ENCODE measurements around the gene ITGA8.
"Not testable (repeated sequence)": the region's sequence is repeated elsewhere in the genome, so short reads cannot be mapped to it uniquely, and the experiment has no call there.

The ITGA8 gene

DNA sequence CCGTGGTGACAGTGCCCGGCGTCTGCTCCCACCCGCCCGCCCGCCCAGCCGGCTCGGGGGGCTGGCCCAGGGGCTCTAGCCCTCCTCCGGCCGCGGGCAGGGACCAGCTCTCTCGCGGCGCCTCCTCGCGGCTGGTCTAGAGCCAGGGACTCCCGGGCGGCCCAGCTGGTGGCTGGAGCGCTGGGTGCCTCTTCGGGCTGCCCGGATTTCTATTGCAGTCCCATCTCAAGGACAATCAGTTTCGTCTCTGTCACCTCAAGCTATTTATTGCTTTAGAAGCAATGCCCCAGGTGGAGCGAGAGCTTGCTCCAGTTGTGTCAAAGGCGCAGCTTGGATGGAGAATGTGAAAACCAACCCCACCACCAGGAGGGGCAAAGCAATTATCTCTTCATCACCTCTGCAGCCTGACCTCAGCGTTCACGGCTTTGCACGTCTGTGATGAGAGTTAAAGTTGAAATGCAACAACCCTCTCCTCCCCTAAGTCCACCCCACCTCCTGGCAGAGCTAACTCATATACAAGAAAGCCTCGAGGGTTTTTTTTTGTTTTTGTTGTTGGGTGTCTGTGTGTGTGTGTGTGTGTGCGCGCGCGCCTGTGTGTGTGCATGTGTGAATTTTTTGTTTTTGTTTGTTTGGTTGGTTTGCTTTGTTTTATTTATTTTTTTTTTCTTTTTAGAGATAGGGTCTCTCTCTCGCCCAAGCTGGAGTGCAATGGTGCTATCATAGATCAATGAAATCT is at the start of gene ITGA8:
Gene ITGA8 (minus strand): TSS at position 24 of the 736 bp plus-strand sequence. CDS start 151 bp downstream, outside the sequence.
- no peak for DNase-seq

GRCh38 chr10:15764892-15765454 is 45.3 kb upstream of the ITGA8 start:
- no peak for DNase-seq

- no peak for DNase-seq
Measured at GRCh38 chr10:15763006-15763405, 43.3 kb upstream of the ITGA8 start.

- not testable (repeated sequence) for DNase-seq
Measured at GRCh38 chr10:15762239-15762638, 42.5 kb upstream of the ITGA8 start.

- DNase-seq = not testable (repeated sequence)
Measured at GRCh38 chr10:15761224-15761623, 41.5 kb upstream of the ITGA8 start.

- no peak for DNase-seq
Measured at GRCh38 chr10:15760681-15761080, 41.0 kb upstream of the ITGA8 start.

DNA sequence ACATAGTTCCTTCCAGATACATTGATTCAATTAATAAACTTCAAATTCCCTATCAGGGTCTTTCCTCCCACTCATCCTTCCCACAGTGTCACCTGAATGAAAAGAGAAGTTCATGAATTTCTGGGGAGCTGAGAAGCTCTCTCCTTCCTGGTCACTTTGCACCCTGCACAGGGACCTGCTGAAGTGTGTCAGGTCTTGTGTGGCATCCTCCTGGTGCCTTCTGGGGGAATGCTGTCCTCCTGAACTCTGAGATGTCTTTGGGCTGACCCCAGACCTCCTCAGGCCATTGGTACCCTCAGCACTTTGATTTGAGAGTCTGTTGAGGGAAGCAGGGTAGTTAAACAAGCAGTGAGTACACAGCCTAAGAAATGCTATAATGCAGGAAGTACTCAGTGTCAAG is 39.5 kb upstream of the ITGA8 start:
- DNase-seq = no peak

- no peak for DNase-seq
Measured at GRCh38 chr10:15758618-15759017, 38.9 kb upstream of the ITGA8 start.

DNA sequence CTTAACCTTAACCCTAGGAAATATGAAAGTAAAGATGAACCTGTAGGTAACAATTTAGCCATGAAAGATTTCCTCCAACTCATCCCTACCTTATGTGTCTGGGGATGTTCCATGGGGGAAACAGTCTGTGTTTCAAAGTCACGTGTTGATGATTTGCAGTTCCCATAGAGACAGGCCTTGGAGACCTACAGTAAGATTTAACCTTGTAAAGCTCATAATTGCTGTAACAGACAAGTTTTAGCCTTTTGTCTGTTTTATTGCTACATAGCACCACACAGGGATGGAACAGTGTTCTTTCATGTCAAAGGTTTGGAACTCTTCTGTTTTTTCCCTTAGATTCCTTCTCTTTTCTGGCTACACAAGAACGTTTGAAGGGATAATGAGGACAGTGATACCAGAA is 35.2 kb upstream of the ITGA8 start:
- no peak for DNase-seq

GRCh38 chr10:15751046-15751445 is 31.3 kb upstream of the ITGA8 start:
- DNase-seq = no peak

DNA sequence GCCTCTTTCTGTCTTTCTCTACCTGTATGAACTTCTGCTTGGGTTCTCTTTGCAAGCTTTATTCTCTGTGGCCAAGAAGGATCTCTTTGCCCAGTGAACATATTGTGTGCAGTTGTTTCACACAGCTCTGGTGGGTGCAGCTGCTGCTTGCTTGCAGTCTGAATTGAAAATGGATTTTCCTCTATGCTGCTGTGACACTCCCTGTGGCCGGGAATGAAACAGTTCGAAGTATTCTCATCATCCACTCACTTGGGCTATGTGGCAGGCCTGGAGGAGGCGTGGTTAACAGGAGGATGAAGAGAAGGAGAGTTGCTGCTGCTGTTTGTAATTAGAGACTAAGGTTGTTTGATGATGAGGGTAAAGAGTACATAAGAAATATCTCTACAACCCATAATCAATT is 28.4 kb upstream of the ITGA8 start:
- no peak for DNase-seq

GRCh38 chr10:15747632-15748031 is 27.9 kb upstream of the ITGA8 start:
- no peak for DNase-seq

GRCh38 chr10:15745751-15746150 is 26.0 kb upstream of the ITGA8 start:
- DNase-seq = no peak

DNA sequence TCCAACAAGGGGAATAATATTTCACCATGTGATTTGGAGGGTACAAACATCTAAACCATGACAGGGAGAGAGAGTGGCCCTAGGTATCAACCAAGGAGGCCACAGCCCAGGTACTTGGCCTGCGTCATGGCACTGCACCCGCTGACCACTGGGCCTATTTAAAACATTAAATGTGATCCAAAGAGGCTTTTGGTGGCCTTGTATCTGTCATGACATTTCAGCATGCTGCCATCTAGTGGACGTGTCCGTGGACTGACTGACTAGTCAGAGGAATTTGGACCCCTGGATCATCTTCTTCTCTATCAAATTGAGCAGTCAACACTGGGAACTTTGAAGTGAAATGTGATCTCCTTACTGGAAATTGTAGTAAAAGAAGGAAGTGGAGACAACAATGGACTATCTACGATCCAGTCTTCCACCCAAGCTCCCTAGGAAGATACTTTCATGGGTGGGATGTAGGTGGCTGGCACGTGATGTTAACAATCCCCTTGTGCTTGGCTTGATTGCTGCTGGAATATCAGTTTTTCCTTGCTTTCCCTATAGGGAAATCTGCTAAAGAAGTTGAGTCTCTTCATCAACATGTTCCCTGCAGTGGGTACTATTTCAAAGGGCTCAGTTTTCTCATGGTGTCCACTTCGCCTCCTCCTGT is 24.6 kb upstream of the ITGA8 start:
- no peak for DNase-seq

DNA sequence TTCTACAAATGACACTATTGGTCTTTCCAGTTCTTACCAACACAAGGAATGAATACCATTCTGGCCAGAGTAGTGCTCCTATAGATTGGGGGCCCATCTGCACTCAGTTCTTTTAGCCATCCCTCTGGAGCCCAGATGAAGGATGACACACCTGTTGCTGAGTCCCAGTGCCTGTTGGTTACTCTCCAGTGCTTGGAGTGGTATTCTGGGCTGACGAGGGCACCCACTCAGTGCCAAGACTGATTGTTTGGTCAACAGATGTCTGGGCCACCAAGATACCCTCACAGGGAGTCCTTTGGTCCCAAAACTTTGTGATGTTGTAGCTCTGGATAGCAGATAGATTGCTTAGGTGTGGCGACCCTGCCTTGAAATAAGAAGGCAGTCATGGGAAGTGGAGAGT is 23.7 kb upstream of the ITGA8 start:
- no peak for DNase-seq

GRCh38 chr10:15742836-15743235 is 23.1 kb upstream of the ITGA8 start:
- no peak for DNase-seq

DNA sequence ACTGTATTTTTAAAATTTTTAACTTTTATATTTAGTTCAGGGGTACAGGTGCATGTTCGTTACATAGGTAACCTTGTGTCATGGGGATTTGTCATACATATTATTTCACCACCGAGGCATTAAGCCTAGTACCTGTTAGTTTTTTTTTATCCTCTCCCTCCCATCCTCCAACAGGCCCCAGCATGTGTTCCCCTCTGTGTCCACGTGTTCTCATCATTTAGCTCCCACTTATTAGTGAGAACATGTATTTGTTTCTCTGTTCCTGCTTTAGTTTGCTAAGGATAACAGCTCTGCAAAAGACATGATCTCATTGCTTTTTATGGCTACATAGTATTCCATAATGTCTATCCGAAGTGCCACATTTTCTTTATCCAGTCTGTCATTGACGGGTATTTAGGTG is 22.4 kb upstream of the ITGA8 start:
- DNase-seq = no peak

GRCh38 chr10:15741581-15741980 is 21.9 kb upstream of the ITGA8 start:
- DNase-seq = no peak

DNA sequence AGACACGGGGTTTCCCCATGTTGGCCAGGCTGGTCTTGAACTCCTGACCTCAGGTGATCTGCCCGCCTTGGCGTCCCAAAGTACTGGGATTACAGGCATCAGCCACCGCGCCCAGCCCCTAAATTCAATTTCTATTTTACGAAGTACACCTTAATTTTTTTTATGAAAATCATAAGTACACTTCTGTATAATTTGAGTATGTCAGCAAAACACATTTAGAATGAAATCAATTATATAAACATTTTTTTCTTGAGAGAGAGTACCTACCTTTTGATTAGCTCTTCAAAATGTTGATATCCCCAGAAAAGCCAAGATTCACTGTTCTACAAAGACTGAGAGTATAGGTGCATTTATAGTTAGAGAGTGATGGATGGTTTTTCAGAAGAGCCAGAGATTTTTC is 20.5 kb upstream of the ITGA8 start:
- no peak for DNase-seq

GRCh38 chr10:15739254-15739970 is 19.7 kb upstream of the ITGA8 start:
- no peak for DNase-seq

DNA sequence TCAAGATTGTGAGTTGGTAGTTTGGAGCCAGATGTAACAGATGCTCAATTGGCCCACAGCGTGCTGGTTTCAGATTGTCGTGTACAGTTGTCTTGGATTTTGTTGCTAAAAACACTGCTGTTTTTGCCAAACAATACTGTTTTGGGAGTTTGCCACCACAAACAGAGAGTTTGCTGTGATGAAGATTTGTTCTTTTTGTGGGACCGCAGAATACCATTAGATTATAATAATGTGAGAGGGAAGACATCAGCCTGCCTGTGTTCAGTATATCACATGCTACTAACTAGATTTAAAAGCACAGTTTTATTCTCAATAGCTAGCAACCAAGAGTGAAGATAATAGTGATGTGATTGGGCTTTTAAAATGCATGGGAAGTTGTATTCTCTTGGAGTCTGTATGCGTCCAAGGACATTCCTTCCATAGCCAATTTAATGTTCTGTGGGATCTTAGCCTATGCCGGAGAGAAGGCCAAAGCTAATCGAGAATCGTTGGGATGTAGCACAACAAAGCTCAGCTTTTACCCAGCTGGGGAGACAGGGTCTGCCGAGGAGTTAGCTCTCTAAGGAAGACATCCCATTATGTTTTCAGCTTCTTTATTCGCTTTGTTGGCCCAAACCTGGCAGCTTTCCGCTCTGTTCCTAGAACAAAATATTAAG is 18.7 kb upstream of the ITGA8 start:
- no peak for DNase-seq

GRCh38 chr10:15737656-15738055 is 17.9 kb upstream of the ITGA8 start:
- no peak for DNase-seq

DNA sequence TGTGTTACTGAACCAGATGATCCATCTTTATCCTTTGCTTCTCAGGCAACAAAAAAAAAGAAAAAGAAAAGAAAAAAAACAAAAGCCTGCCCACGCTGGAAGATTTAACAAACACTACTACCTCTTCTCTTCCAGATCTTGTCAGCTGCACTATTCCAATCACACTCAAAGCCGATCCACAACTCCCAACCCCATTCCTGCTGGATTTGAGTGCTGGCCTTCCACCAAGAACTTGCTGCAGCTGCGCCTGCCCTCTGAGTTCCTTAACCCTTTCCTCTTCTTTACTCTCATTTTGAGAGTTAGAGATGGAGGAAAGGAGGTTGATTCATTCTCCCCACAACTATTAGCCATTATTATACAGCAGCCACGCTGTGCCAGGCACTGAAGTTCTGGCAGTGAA is 16.0 kb upstream of the ITGA8 start:
- no peak for DNase-seq
